ENCODE results near the gene TCF20. TPM values are rescaled to one million over a fixed set of nuclear protein-coding genes. Genes with fewer than 3 reads are reported as not detected.

The TCF20 gene
- total and polyA plus RNA-seq, 8 donors: 5.8 to 50.0 (median 18.8) TPM

GRCh38 chr22:42277232-42277753 is 6.8 kb upstream of the TCF20 start:
- H3K4me1 ChIP-seq: peaks cover 0 to 4% (median 0%) of the 10 kb centered on the region in 4 donors
- intact Hi-C loops (cut with DNase I; ENCODE audit: low total_unique reads): no loop called here
- H3K4me3 ChIP-seq: no peak overlapping the region
- no peaks in the 10 kb centered on the region for H3K9me3 ChIP-seq
- TF ChIP-seq EP300 (IDR thresholded peaks at IDR 0.05): no peak
- TF ChIP-seq POLR2A (IDR thresholded peaks at IDR 0.05): no peak
- no peak for TF ChIP-seq CTCF (IDR thresholded peaks at IDR 0.05)
- TF ChIP-seq POLR2AphosphoS5 (IDR thresholded peaks at IDR 0.05): no peak
- no peaks in the 10 kb centered on the region for H3K36me3 ChIP-seq
- no peak overlapping the region for H3K27ac ChIP-seq
- no peak for DNase-seq
- 92 to 98% (median 95%) methylated on average over 4 of the region's 4 CpGs for WGBS, 5 donors
- peaks cover 0 to 1% (median 0%) of the 10 kb centered on the region in 3 donors for H3K27me3 ChIP-seq

- 62 to 73% (median 70%) methylated on average over 5 of the region's 5 CpGs for WGBS, 5 donors
- TF ChIP-seq EP300 (IDR thresholded peaks at IDR 0.05) (no peak), POLR2AphosphoS5 (IDR thresholded peaks at IDR 0.05) (no peak)
- intact Hi-C loops (cut with DNase I; ENCODE audit: low total_unique reads): no loop called here
These were observed 5.5 kb upstream of the TCF20 start for GRCh38 chr22:42275970-42276369.

DNA sequence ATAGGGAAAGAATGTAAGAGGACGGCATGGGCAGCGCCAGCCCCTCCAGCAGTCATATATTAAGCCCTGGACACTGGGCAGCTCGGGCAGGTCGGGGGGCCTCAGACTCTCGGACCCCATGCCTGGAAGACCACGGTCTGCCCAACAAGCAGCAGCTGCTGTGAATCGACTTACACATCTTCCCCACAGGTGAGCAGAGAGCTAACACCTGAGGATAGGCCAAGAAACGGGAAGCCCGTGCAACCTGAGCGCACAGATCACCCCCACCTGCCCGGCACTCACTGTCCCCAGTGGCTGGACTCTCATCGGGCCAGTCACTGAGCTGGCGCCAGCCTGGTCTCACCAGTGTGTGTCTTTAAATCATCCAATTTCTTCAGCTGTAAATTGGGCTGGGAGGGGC is 4.7 kb upstream of the TCF20 start:
- no peak overlapping the region for H3K4me3 ChIP-seq
- no peak overlapping the region for H3K27ac ChIP-seq
- peaks cover 4 to 20% (median 13%) of the 10 kb centered on the region in 4 donors for H3K4me1 ChIP-seq
- no peaks in the 10 kb centered on the region for H3K9me3 ChIP-seq
- no peaks in the 10 kb centered on the region for H3K36me3 ChIP-seq
- DNase-seq: no peak
- TF ChIP-seq POLR2AphosphoS5 (IDR thresholded peaks at IDR 0.05): no peak
- TF ChIP-seq POLR2A (IDR thresholded peaks at IDR 0.05): no peak
- TF ChIP-seq EP300 (IDR thresholded peaks at IDR 0.05): no peak
- intact Hi-C loops (cut with DNase I; ENCODE audit: low total_unique reads): no loop called here
- 84 to 98% (median 87%) methylated on average over 6 to 13 of the region's 13 CpGs for WGBS, 5 donors
- no peaks in the 10 kb centered on the region for H3K27me3 ChIP-seq

More at GRCh38 chr22:42275970-42276369, 5.5 kb upstream of the TCF20 start:
- Histone ChIP-seq H3K27ac (no peak overlapping the region), H3K4me3 (no peak overlapping the region), H3K36me3 (no peaks in the 10 kb centered on the region), H3K4me1 (peaks cover 2 to 17% (median 10%) of the 10 kb centered on the region in 4 donors), H3K9me3 (no peaks in the 10 kb centered on the region), H3K27me3 (no peaks in the 10 kb centered on the region)
- DNase-seq: no peak

- no peaks in the 10 kb centered on the region for H3K27me3 ChIP-seq
- H3K4me3 ChIP-seq: no peak overlapping the region
- TF ChIP-seq POLR2A (IDR thresholded peaks at IDR 0.05) (no peak), CTCF (IDR thresholded peaks at IDR 0.05) (no peak), EP300 (IDR thresholded peaks at IDR 0.05) (no peak), POLR2AphosphoS5 (IDR thresholded peaks at IDR 0.05) (no peak)
- no peak overlapping the region for H3K27ac ChIP-seq
- 75 to 88% (median 82%) methylated on average over 11 to 13 of the region's 13 CpGs for WGBS, 5 donors
- peaks cover 7 to 24% (median 22%) of the 10 kb centered on the region in 4 donors for H3K4me1 ChIP-seq
- intact Hi-C loops (cut with DNase I; ENCODE audit: low total_unique reads): no loop called here
- H3K36me3 ChIP-seq: no peaks in the 10 kb centered on the region
- no peak for DNase-seq
- H3K9me3 ChIP-seq: no peaks in the 10 kb centered on the region
These were observed 3.5 kb upstream of the TCF20 start for GRCh38 chr22:42273855-42274451.

DNA sequence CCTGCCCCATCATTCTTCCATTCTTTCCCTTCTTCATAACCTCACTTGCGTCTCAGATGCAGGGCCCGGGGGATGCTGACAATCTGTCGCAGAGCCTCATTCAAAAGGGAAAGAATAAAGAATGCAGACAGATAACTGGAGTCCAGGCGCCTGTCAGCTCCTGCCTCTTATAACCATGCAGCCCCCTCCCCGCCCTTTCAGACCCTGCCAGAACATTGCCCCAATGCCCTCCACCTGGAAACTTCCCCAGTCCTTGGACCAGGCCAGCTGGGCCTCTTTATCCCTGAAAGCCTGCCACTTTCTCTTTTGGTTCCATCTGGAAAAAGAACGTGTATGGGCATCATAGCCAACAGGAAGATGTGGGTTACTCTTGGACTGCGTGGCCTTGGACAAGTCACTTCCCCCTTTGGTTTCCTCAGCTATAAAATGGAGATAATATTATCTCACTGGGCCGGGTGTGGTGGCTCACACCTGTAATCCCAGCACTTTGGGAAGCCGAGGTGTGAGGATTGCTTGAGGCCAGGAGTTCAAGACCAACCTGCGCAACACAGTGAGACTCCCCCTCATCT is 2.1 kb upstream of the TCF20 start:
- DNase-seq: no peak
- TF ChIP-seq EP300 (IDR thresholded peaks at IDR 0.05) (no peak), CTCF (IDR thresholded peaks at IDR 0.05) (no peak), POLR2A (IDR thresholded peaks at IDR 0.05) (no peak), POLR2AphosphoS5 (IDR thresholded peaks at IDR 0.05) (no peak)
- Histone ChIP-seq H3K4me1 (peaks cover 15 to 39% (median 34%) of the 10 kb centered on the region in 4 donors), H3K4me3 (no peak overlapping the region), H3K27ac (peak overlapping the region in 3 of 5 donors; percentile 3 to 69 (median 56)), H3K27me3 (no peaks in the 10 kb centered on the region), H3K36me3 (no peaks in the 10 kb centered on the region), H3K9me3 (no peaks in the 10 kb centered on the region)
- intact Hi-C loops (cut with DNase I; ENCODE audit: low total_unique reads): no loop called here
- 74 to 90% (median 79%) methylated on average over 10 of the region's 10 CpGs for WGBS, 5 donors
